Activated CD4-positive, alpha-beta T cell treated with anti-CD3 and anti-CD28 coated beads, Interleukin-2, amount 10 ng/mL, durations not matched to agents 7 days and 5 days (primary cell): ENCODE data around the gene SPRR4. TPM values are rescaled to one million over a fixed set of nuclear protein-coding genes. Genes with fewer than 3 reads are reported as not detected.
"Not testable (repeated sequence)": the region's sequence is repeated elsewhere in the genome, so short reads cannot be mapped to it uniquely, and the experiment has no call there.

Experiments
- CTCF ChIA-PET: fragments of 350-600 bp; sonication (Branson Sonifier 250); formaldehyde crosslinking; loops from one replicate; lab custom pipeline; 2021; ENCODE audit warnings: antibody characterized with exemption; lab: Charles Lee
- POLR2A ChIA-PET: fragments of 350-600 bp; sonication (Branson Sonifier 250); formaldehyde crosslinking; loops from one replicate; lab custom pipeline; 2021; ENCODE audit warnings: antibody characterized with exemption; lab: Charles Lee
- DNase-seq: peaks from one replicate; pipeline ENCODE4 v3.0.0-alpha.2; 2020
- H3K27ac Mint-ChIP-seq: one replicate; pipeline ENCODE4 v1.8.0; 2021; ENCODE audit warnings: mild to moderate bottlenecking, moderate library complexity, mixed read lengths
- H3K27me3 Mint-ChIP-seq: one replicate; pipeline ENCODE4 v1.8.0; 2021; ENCODE audit warnings: mixed read lengths
- H3K36me3 Mint-ChIP-seq: one replicate; pipeline ENCODE4 v1.8.0; 2021; ENCODE audit warnings: low read depth, mixed read lengths
- H3K4me1 Mint-ChIP-seq: one replicate; pipeline ENCODE4 v1.8.0; 2021; ENCODE audit warnings: mixed read lengths
- H3K4me3 Mint-ChIP-seq: one replicate; pipeline ENCODE4 v1.8.0; 2021; ENCODE audit warnings: mild to moderate bottlenecking, moderate library complexity, mixed read lengths
- H3K9me3 Mint-ChIP-seq: one replicate; pipeline ENCODE4 v1.8.0; 2021; ENCODE audit warnings: mixed read lengths
- total RNA-seq, 2 experiments: library from RNA; stranded (reverse); gene quantifications; one replicate each; pipeline ENCODE4 v1.2.3, GENCODE V29; 2021

The SPRR4 gene
- total RNA-seq, 2 experiments from 2014 or later = not detected

DNA sequence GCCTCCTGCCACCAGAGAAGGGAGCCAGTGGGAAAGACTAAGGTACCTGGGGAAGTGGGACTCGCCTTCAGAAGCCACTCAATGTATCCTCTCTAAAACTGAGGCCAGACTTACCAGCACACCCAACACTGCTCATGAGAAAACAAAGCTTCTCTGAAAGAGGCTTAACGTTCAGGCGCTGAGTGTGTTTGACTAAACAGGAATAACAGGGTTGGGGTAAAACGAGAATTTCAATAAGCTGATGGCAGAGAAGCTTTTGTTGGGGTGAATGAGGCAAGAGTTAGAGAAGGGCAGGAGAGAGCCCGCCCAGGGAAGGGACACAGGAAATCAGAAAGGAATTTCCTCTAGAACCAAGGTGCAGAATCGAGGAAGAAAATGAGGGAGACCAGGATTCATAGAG lies 29.4 kb downstream of the SPRR4 start:
- H3K4me1 Mint-ChIP-seq = no peaks in the 10 kb centered on the region
- DNase-seq = no peak
- H3K9me3 Mint-ChIP-seq = no peaks in the 10 kb centered on the region
- H3K36me3 Mint-ChIP-seq = no peaks in the 10 kb centered on the region
- ChIA-PET CTCF (no interaction called here), POLR2A (no interaction called here)
- H3K4me3 Mint-ChIP-seq = no peak overlapping the region
- H3K27me3 Mint-ChIP-seq = peaks cover 16% of the 10 kb centered on the region
- H3K27ac Mint-ChIP-seq = no peak overlapping the region

DNA sequence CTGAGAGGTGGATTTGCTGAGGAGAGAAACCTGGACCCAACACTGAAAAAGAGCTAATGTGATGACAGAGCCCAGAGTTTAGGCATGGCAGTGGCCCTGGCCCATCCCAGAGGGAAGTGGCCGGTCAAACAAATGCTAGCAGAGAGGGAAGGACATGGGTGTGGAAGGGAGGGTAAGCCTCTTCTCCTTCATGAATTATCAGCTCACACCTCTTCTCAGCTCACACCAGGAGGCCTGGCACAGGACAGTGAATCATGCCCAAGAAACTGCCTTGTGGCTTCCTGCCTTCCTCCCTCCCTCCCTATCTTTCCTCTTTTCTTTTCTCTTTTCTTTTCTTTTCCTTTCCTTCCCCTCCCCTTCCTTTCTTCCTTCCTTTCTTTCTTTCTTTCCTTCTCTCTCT lies 29.8 kb downstream of the SPRR4 start:
- Mint-ChIP-seq H3K4me1 (no peaks in the 10 kb centered on the region), H3K36me3 (no peaks in the 10 kb centered on the region), H3K9me3 (no peaks in the 10 kb centered on the region), H3K27me3 (peaks cover 14% of the 10 kb centered on the region), H3K4me3 (no peak overlapping the region), H3K27ac (no peak overlapping the region)
- no peak for DNase-seq
- CTCF ChIA-PET = interaction anchor here (0.6 kb wide), 1 partner anchor 90 kb away, joined by 3 read pairs; no protein-coding TSS in a partner anchor
- POLR2A ChIA-PET = no interaction called here

DNA sequence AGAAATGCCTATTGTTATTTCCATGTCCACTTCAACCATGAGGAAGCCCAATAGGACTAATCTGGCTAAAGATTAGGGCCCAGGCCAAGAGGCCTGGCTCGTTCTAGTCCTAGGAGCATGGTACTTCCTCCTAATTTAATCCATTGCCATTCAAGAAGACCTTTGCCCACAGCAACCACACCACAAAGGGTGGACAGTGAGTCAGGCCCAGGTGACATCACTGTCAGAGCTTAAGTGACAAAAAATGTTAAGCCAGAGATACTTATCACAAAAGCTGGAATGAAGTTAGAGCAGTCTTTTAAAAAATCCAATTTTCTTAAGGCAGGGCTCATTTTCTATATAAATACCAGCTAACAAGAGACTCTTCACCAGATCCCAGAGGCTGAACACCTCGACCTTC lies 30.9 kb downstream of the SPRR4 start, which contains the start of gene SPRR3:
Gene SPRR3 (plus strand): TSS at position 368 of the 400 bp plus-strand sequence. CDS start 1,272 bp downstream, outside the sequence.
- ChIA-PET POLR2A (no interaction called here), CTCF (interaction anchor here (0.6 kb wide), 1 partner anchor 140 kb away, joined by 7 read pairs; no protein-coding TSS in a partner anchor)
- no peak within 1 kb of the TSS for H3K4me3 Mint-ChIP-seq
- H3K27me3 Mint-ChIP-seq = peaks cover 8% of the 10 kb centered on the region
- H3K27ac Mint-ChIP-seq = no peak within 1 kb of the TSS
- no peaks in the 10 kb centered on the region for H3K36me3 Mint-ChIP-seq
- H3K4me1 Mint-ChIP-seq = no peaks in the 10 kb centered on the region
- DNase-seq = no peak
- no peaks in the 10 kb centered on the region for H3K9me3 Mint-ChIP-seq

DNA sequence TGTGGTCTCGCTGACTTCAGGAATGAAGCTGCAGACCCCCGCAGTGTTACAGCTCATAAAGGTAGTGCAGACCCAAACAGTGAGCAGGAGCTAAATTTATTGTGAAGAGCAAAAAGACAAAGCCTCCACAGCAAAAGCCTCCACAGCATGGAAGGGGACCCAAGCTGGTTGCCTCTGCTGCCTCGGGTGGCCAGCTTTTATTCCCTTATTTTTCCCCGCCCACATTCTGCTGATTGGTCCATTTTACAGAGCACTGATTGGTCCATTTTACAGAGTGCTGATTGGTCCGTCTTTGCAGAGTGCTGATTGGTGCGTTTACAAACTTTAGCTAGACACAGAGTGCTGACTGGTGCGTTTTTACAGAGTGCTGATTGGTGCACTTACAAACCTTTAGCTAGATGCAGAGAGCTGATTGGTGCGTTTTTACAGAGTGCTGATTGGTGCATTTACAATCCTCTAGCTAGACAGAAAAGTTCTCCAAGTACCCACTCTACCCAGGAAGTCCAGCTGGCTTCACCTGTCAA lies 40.8 kb downstream of the SPRR4 start:
- H3K27me3 Mint-ChIP-seq, H3K9me3 Mint-ChIP-seq, CTCF ChIA-PET, H3K4me1 Mint-ChIP-seq, POLR2A ChIA-PET, H3K4me3 Mint-ChIP-seq, H3K27ac Mint-ChIP-seq, DNase-seq, H3K36me3 Mint-ChIP-seq: not testable (repeated sequence)

DNA sequence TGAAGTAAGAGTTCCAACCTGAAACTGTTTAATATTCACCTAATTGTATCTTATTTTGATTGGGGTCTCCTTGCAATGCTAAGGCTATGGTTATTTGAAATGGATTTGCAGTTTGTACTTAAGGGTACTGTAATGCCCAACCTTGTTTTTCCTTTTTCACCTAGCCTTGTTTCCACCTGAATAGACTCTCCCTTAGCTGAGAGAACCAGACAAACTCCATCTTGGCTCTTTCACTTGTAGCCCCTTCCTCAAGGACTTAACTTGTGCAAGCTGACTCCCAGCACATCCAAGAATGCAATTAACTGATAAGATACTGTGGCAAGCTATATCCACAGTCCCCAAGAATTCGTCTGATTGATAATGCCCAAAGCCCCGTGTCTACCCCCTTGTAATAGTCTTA lies 51.4 kb downstream of the SPRR4 start:
- H3K9me3 Mint-ChIP-seq, H3K36me3 Mint-ChIP-seq, H3K27ac Mint-ChIP-seq, POLR2A ChIA-PET, H3K4me1 Mint-ChIP-seq, DNase-seq, H3K4me3 Mint-ChIP-seq, CTCF ChIA-PET: not testable (repeated sequence)
- peaks cover 26% of the 10 kb centered on the region for H3K27me3 Mint-ChIP-seq

Other genes starting within 250 kb of the SPRR4 start
- gene KPRP, start 212.6 kb upstream of the SPRR4 start, total RNA-seq = not detected
- gene LCE1F, start 195.5 kb upstream of the SPRR4 start, total RNA-seq = not detected
- gene LCE1E, start 184.4 kb upstream of the SPRR4 start, total RNA-seq = not detected
- gene LCE1D, start 173.9 kb upstream of the SPRR4 start, total RNA-seq = not detected
- not detected for gene LCE1C, start 164.0 kb upstream of the SPRR4 start, total RNA-seq
- gene LCE1B, start 158.7 kb upstream of the SPRR4 start, total RNA-seq = not detected
- not detected for gene LCE1A, start 143.2 kb upstream of the SPRR4 start, total RNA-seq
- gene LCE6A, start 127.8 kb upstream of the SPRR4 start, total RNA-seq = not detected
- gene LCE7A, start 110.7 kb upstream of the SPRR4 start, total RNA-seq = not detected
- not detected for gene SMCP, start 92.3 kb upstream of the SPRR4 start, total RNA-seq
- not detected for gene IVL, start 62.1 kb upstream of the SPRR4 start, total RNA-seq
- not detected for gene SPRR5, start 23.4 kb upstream of the SPRR4 start, total RNA-seq
- gene SPRR1A, start 13.4 kb downstream of the SPRR4 start, total RNA-seq = not detected
- not detected for gene SPRR3, start 31.1 kb downstream of the SPRR4 start, total RNA-seq
- gene SPRR1B, start 60.6 kb downstream of the SPRR4 start, total RNA-seq = not detected
- gene SPRR2D, start 70.5 kb downstream of the SPRR4 start, total RNA-seq = not detected
- gene SPRR2A, start 86.9 kb downstream of the SPRR4 start, total RNA-seq = not detected
- gene SPRR2B, start 101.0 kb downstream of the SPRR4 start, total RNA-seq = not detected
- not detected for gene SPRR2E, start 123.9 kb downstream of the SPRR4 start, total RNA-seq
- gene SPRR2F, start 142.9 kb downstream of the SPRR4 start, total RNA-seq = not detected
- not detected for gene SPRR2G, start 180.2 kb downstream of the SPRR4 start, total RNA-seq
- not detected for gene LELP1, start 232.8 kb downstream of the SPRR4 start, total RNA-seq
- gene PRR9, start 246.9 kb downstream of the SPRR4 start, total RNA-seq = not detected